ENCODE results near the gene BPGM.
A peak's percentile ranks its signal among the peaks of the same experiment; 100 is the strongest.

- peak; percentile 97 for TF ChIP-seq CTCF (IDR thresholded peaks at IDR 0.05)
- no peak for TF ChIP-seq EZH2phosphoT487 (IDR thresholded peaks at IDR 0.05)
Observed at GRCh38 chr7:134605978-134606923, 40.4 kb upstream of the BPGM start.
